Kidney (tissue), 14 donors: ENCODE data around the gene HSPA9. TPM values are rescaled to one million over a fixed set of nuclear protein-coding genes. Genes with fewer than 3 reads are reported as not detected.

Experiments used
- DNase-seq, 5 donors: peaks; one replicate each; pipeline ENCODE4 v3.0.0-alpha.2; 2013 to 2020
- FAIRE-seq: peaks from 2 replicates; lab custom pipeline; 2012; peaks lifted over from hg19 to GRCh38; lab: Jason Lieb, UNC
- H3K27ac ChIP-seq, 2 donors: one replicate each; pipeline ENCODE4 v1.7.0; 2013; ENCODE audit warnings: low read depth in 2 of 2, low read length in 2 of 2, inconsistent platforms in 1 of 2
- H3K27me3 ChIP-seq: one replicate; pipeline ENCODE4 v1.7.1; 2013; ENCODE audit warnings: low read length, inconsistent platforms; ENCODE audit not compliant: control insufficient read depth, insufficient read depth
- H3K36me3 ChIP-seq, 3 donors: one replicate each; pipeline versions ENCODE4 v1.7.0 to v1.7.1; 2013; ENCODE audit warnings: low read length in 3 of 3, control low read depth in 1 of 3, inconsistent platforms in 1 of 3; ENCODE audit not compliant: insufficient read depth in 3 of 3, control insufficient read depth in 2 of 3
- H3K4me1 ChIP-seq, 3 donors: one replicate each; pipeline versions ENCODE4 v1.7.0 to v1.7.1; 2013; ENCODE audit warnings: low read length in 3 of 3, inconsistent platforms in 1 of 3, low read depth in 1 of 3; ENCODE audit not compliant: control insufficient read depth in 2 of 3, insufficient read depth in 2 of 3
- H3K4me3 ChIP-seq, 3 donors: one replicate each; pipeline versions ENCODE4 v1.7.0 to v1.8.1; 2013; ENCODE audit warnings: low read length in 3 of 3, control low read depth in 1 of 3, inconsistent platforms in 1 of 3
- H3K9ac ChIP-seq, 3 donors: one replicate each; pipeline versions ENCODE4 v1.7.0 to v1.7.1; 2013; ENCODE audit warnings: low read length in 3 of 3, control low read depth in 1 of 3, inconsistent platforms in 1 of 3
- H3K9me3 ChIP-seq, 3 donors: one replicate each; pipeline versions ENCODE4 v1.7.0 to v1.7.1; 2013; ENCODE audit warnings: low read length in 3 of 3, control low read depth in 1 of 3, inconsistent platforms in 1 of 3; ENCODE audit not compliant: control insufficient read depth in 2 of 3, insufficient read depth in 1 of 3
- intact Hi-C: fragments of 100-400 bp; cut with DNase I; formaldehyde crosslinking; loops from one replicate; pipeline ENCODE4 v1.11.1; 2022
- polyA plus RNA-seq: library from polyadenylated mRNA; stranded (reverse); fragments of 350-450 nt; fragmentation: Illumina TruSeq; extraction: RNeasy Lipid Tissue Mini Kit (QIAGEN cat#74804); gene quantifications from one replicate; pipeline ENCODE4 v1.2.3, GENCODE V29; 2014; ENCODE audit warnings: low read depth, low replicate concordance; ENCODE audit not compliant: insufficient read depth
- total RNA-seq: library from RNA; stranded (reverse); fragmentation: NEBNext Ultra II Directional; extraction: Animal tissue kit (Norgen Biotek cat#: 25700); gene quantifications from one replicate; pipeline ENCODE4 v1.2.1, GENCODE V29; 2021
- TF ChIP-seq, protein P1 (sequence below): IDR thresholded peaks from 3 replicates; pipeline ENCODE4 v1.5.1; 2012; ENCODE audit warnings: mild to moderate bottlenecking, moderate library complexity, borderline replicate concordance; ENCODE audit not compliant: insufficient read depth; ENCODE audit errors: extremely low read depth
- donor health status: control.
- donor health status: control.
- donor health status: control.
- donor health status: control.
- donor health status: control.
- donor health status: DM: yes; HTN: yes; CAD: no.
- donor health status: Normal renal cell carcinoma (clear cell type).

Gene HSPA9
- total and polyA plus RNA-seq, 2 donors from 2014 or later = 192 to 331 TPM

DNA sequence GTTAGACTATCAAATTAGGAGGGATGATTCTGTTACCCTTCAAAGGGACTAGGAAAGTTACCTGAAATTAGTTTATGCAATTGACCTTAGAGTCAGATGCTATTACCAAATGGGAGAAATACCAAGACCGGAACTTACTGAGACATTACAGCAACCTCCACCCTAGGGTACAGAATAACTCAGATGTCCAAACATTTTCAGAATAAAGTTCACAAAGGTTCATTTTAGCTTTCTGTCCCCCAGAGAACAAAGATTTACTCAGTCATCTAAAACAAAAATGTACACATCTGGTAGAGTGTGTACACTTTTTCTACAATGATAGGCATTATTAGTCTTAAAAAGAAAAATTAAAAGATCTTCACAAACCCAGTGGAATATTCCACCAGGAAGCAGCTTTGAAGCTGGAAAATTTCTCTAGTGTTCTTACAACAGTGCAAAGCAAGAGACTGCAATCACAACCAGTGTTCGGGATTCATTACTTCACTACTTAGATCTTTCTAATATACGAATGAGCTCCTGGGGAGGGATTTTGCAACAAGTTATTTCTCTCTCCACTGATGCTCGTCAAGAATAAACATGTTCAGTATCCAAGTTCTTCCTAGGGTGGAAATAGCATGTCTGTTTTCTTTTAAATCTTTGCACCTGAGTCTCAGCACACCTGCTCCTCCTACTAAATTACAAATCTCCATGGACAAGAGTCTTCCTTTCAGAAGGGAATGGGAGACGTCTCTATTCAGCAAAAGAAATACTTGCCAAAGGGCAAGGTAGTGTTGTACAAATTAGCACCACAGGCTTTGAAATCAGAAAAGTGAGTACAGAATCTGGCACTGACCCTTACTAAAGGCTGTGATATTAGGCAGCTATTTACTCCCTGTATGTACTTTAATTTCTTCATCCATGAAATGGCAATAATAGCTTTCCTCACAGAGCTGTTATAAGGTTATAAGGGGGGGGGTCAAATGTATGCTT lies 40.9 kb downstream of the HSPA9 start:
- H3K4me3 ChIP-seq = no peak overlapping the region
- intact Hi-C loops = no loop called here
- DNase-seq = no peak
- no peak overlapping the region for H3K9ac ChIP-seq
- FAIRE-seq = no peak
- no peaks in the 10 kb centered on the region for H3K36me3 ChIP-seq
- H3K9me3 ChIP-seq = no peaks in the 10 kb centered on the region
- no peak overlapping the region for H3K27ac ChIP-seq
- peaks cover 0 to 8% (median 6%) of the 10 kb centered on the region in 3 donors for H3K4me1 ChIP-seq
- no peaks in the 10 kb centered on the region for H3K27me3 ChIP-seq
- TF ChIP-seq, protein P1, sequence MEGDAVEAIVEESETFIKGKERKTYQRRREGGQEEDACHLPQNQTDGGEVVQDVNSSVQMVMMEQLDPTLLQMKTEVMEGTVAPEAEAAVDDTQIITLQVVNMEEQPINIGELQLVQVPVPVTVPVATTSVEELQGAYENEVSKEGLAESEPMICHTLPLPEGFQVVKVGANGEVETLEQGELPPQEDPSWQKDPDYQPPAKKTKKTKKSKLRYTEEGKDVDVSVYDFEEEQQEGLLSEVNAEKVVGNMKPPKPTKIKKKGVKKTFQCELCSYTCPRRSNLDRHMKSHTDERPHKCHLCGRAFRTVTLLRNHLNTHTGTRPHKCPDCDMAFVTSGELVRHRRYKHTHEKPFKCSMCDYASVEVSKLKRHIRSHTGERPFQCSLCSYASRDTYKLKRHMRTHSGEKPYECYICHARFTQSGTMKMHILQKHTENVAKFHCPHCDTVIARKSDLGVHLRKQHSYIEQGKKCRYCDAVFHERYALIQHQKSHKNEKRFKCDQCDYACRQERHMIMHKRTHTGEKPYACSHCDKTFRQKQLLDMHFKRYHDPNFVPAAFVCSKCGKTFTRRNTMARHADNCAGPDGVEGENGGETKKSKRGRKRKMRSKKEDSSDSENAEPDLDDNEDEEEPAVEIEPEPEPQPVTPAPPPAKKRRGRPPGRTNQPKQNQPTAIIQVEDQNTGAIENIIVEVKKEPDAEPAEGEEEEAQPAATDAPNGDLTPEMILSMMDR = no peak

DNA sequence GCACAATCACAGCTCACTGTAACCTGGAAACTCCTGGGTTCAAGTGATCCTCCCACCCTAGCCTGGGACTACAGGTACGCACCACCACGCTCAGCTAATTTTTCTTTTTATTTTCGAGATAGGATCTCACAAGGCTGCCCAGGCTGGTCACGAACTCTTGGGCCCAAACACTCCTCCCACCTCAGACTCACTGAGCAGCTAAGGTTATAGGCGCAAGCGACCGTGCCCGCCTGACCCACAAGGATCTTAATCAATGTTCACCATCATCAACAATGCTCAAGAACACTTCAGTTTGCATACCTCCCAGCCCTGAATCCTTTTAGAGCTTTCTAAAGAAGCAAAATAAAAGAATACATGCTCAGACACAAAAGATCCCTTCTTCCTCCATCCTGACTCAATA lies 45.4 kb downstream of the HSPA9 start:
- Histone ChIP-seq H3K4me3 (no peak overlapping the region), H3K9ac (no peak overlapping the region), H3K27me3 (no peaks in the 10 kb centered on the region), H3K9me3 (no peaks in the 10 kb centered on the region), H3K36me3 (no peaks in the 10 kb centered on the region), H3K27ac (no peak overlapping the region), H3K4me1 (peaks cover 0 to 8% (median 6%) of the 10 kb centered on the region in 3 donors)
- no peak for DNase-seq
- intact Hi-C loops = no loop called here
- TF ChIP-seq, protein P1 = no peak
- no peak for FAIRE-seq

DNA sequence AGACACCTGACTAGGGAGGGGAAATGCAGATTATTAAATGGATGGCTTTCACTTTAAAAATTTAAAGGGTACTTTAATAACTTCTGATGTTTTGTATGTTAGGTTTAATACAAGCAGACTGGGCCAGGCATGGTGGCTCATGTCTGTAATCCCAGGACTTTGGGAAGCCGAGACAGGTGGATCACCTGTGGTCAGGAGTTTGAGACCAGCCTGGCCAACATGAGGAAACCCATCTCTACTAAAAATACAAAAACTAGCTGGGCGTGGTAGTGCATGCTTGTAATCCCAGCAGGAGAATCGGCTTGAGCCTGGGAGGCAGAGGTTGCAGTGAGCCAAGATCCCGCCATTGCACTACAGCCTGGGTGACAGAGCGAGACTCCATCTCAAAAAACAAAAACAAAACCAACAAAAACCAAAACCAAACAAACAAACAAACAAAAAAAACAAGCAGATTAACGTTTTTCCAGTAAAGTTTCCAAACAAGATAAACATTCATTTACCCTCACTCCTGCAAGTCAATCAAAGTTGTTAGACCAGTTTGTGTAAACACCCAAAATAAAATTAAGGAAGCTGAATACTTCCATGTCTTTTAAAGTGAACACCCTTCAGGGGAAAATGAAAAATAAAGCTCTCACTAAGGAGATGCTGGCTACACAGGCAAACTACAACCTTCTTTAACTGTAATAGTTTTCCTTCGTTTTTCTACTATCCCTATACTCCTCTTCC lies 46.3 kb downstream of the HSPA9 start:
- TF ChIP-seq, protein P1 = no peak
- Histone ChIP-seq H3K27me3 (no peaks in the 10 kb centered on the region), H3K27ac (no peak overlapping the region), H3K36me3 (no peaks in the 10 kb centered on the region), H3K9ac (no peak overlapping the region), H3K4me3 (no peak overlapping the region), H3K4me1 (peaks cover 0 to 6% (median 4%) of the 10 kb centered on the region in 3 donors), H3K9me3 (no peaks in the 10 kb centered on the region)
- intact Hi-C loops = no loop called here
- no peak for FAIRE-seq
- no peak for DNase-seq
